Measurements from ENCODE around the gene ZEB1. TPM values are rescaled to one million over a fixed set of nuclear protein-coding genes. Genes with fewer than 3 reads are reported as not detected.

The ZEB1 gene
- total RNA-seq, 4 donors from 2014 or later, result 64.3 to 113 (median 96.7) TPM

DNA sequence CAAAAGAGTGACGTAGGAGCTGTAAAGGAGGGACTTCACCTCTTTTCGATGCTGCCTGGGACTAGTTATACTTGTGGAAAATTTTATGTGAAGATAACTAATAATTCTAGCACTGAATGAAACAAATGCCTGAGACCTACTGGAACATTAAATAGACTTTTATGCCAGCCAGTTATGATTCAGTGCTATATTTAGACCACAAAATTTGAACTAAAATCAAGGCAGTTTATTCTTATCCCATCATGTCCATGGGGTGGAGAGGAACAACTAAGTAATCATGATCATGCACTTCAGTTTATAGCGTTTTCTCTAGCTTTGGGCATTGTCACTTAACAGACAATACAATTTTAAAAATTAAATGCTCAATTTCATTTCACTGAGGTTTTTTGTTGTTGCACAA is 76.7 kb downstream of the ZEB1 start:
- TF ChIP-seq, protein P1, sequence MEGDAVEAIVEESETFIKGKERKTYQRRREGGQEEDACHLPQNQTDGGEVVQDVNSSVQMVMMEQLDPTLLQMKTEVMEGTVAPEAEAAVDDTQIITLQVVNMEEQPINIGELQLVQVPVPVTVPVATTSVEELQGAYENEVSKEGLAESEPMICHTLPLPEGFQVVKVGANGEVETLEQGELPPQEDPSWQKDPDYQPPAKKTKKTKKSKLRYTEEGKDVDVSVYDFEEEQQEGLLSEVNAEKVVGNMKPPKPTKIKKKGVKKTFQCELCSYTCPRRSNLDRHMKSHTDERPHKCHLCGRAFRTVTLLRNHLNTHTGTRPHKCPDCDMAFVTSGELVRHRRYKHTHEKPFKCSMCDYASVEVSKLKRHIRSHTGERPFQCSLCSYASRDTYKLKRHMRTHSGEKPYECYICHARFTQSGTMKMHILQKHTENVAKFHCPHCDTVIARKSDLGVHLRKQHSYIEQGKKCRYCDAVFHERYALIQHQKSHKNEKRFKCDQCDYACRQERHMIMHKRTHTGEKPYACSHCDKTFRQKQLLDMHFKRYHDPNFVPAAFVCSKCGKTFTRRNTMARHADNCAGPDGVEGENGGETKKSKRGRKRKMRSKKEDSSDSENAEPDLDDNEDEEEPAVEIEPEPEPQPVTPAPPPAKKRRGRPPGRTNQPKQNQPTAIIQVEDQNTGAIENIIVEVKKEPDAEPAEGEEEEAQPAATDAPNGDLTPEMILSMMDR (IDR thresholded peaks at IDR 0.05; ENCODE audit: low read depth), result no peak

DNA sequence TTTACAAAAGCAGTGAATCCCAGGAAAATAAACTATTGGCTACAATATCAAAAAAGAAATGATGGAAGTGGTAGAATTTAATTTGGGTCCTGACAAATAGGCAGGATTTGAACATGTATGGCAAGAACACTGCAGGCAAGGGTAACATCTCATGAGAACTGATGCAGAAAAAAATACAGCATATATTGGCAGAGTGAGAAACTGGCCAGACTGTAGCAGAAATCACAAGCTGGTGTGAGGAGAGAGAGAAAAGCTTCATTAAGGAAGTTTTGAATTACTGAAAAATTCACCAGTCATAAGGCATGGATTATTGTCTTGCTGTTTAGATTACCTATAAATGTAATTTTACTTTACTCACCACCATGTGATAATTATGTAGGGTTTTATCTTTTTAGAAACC is 77.4 kb downstream of the ZEB1 start:
- TF ChIP-seq, protein P1 (IDR thresholded peaks at IDR 0.05; ENCODE audit: low read depth), result no peak

DNA sequence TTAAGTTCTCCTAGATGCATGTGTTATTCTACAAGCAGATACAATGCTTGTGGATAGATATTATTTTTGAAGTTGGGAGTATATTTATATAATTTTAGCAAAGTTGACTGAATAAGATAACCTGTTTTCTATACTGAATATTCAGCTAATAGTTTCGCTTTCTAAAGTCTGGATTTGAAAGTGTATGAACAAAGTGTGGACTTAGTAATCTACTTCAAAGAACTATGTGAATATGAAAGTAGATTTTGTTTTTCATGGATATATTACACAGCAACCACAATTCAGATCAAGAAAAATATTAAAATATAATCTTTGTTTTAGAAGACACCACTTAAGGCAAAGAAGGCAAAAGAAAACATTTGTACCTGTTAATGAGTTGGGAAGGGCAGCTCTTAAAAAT is 78.8 kb downstream of the ZEB1 start:
- TF ChIP-seq, protein P1 (IDR thresholded peaks at IDR 0.05; ENCODE audit: low read depth), result no peak

DNA sequence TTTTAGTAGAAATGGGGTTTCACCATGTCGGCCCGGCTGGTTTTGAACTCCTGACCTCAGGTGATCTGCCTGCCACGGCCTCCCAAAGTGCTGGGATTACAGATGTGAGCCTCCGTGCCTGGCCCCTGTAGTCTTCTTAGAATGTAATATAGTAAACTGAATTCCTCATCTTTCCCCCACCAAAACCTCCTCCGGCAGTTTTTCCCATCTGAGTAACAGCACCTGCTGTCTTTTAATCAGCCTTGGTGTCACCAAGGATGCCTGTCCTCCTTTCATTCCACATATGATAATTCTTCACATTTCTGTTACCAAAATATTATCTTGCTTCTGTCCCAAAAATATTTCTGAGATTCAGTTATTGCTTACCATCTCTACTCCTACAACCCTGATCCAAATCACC is 80.2 kb downstream of the ZEB1 start:
- TF ChIP-seq, protein P1 (IDR thresholded peaks at IDR 0.05; ENCODE audit: low read depth), result no peak

DNA sequence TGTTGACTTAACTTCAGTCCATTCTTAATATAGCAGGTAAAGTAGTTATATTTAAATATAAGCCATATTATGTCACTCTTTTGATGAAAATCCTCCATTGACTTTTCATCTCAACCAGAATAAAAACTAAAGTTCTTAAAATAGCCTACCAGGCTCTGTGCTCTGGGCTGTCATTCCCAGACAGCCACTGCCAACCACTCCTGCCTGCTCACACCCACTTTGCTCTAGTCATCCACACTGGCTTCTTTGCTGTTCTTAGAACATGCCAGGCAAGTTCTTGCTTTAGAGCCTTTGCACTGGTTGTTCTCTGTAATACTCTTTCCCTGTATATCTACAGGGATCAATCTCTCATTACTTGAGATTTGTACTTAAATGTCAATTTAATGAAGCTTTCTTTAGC is 80.6 kb downstream of the ZEB1 start:
- TF ChIP-seq, protein P1 (IDR thresholded peaks at IDR 0.05; ENCODE audit: low read depth), result no peak

DNA sequence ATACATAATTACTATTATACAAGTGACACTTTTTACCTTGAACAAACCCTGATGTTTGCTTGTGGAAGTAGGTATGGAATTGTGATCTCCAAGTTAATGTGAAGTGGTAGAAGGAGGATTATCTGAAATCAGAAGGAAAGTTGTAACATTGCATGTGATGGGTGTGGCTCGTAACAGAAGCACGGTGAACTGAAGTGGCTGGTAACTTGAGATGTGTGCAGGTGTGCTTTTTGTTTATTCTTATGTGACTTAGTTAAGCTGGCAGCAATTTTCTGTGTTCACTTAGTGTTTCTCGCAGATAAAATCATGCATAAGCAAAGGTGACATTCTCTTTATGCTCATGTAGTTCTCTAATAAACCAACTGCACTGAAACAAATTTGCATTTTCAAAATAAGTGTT is 82.3 kb downstream of the ZEB1 start:
- TF ChIP-seq, protein P1 (IDR thresholded peaks at IDR 0.05; ENCODE audit: low read depth), result no peak

DNA sequence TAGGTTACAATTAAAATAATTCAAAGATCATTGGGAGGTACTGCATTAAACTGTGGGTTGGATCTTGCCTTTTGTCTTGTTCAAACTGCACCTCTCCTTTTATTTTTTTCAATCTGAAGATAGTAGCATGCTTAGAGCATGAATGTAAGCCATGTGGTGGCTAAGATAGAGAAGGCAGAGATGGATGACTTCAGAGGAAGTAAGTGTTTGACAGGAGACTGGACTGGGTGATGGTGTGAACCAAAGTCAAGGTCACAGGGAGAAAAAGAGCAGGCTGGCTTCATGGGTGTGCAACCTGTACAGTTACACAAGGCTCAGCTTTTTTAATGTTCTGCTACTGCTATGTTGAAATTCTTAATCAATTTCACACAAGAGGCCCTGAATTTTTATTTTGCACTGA is 85.6 kb downstream of the ZEB1 start:
- TF ChIP-seq, protein P1 (IDR thresholded peaks at IDR 0.05; ENCODE audit: low read depth), result no peak

Measured in subcutaneous adipose tissue (tissue), 4 donors.